NCI-H2107 (cell line): ENCODE results near the gene PLXNA4.

Source experiments
- DNase-seq: peaks from one replicate; lab custom pipeline; 2025; lab: John Stamatoyannopoulos, UW

Gene PLXNA4

DNA sequence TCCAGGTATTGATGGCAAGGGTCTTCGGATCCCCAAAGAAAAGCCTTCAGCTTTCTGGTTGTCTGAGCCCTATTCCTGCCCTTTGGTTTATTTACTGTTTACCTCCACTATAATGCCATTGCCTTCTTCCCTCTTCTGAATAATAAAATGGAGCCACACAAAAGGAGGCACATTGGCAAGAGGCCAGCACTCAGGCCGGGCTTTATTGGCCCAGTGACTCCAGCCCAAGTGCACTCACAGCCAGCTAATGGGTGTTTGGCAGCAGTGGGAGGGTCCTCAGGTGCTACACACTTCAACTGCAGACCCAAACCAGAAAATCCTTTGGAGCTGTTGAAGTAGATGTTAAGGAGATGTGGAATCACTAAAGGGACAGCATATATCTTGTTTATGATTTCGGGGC is 336.0 kb downstream of the PLXNA4 start:
- no peak for DNase-seq

DNA sequence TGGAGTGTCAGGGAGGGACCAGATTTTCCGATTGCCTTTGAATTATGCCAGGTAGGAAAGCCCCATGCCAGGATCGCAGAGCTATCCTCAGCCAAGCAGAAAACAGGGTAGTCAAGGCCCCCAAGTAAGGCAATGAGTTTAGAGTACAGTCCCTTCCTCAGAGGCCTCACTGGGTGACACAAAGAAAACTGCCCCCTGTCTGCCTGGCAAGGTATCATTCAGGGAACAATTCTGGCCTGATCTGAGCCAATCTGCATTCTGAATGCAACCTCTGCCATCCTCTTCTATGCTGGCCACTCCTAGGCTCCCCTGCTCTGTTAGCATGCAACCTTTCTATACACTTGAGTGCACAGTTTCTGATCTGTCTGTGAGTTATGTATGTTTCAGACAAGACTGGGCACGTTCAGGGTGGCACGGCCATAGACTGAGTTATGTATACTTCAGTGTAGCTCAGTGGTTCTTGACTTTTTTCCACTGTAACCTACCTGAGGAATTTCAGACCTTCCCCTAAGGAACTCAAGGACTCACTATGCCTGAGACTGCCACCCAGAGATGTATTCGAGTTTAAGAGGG is 336.8 kb downstream of the PLXNA4 start:
- DNase-seq = no peak

DNA sequence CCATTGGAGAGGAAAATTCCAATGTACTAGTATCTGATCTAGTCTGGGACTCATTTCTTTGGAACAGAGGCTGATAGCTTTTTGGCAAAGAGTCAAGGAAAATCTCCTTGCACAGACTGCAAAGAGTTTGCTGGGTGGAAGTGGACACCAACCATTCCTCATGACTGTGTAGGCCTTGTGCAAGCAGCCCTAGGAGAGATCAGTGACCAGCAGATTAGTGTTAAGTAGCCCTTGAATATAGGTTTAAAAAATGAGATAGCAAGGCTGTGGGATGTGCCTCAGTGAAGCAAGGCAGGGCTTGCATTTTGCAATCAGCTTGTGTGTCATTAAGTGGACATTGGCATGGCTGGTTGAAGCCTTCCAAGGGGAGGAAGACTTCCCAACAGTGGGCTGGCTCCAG is 341.6 kb downstream of the PLXNA4 start:
- no peak for DNase-seq

DNA sequence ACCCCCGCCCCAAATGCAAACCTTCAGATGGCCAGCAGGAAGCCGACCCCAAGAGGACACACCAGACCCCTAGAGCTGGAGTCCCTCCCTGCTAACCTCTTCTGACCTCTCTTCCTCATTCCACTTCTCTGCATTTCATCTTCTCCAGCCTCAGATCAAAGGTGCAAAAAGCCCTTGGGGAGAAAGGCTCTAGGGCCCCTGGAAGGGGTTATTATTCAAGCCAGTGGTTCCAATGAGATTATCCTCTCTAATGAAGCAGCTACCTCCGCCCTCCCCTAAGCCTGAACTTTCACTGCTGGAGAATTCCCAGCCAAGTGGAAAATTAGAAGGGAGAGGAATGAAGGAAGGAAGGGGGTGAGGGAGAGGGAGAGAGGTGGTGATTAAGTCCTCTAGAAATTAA is 343.9 kb downstream of the PLXNA4 start:
- no peak for DNase-seq

DNA sequence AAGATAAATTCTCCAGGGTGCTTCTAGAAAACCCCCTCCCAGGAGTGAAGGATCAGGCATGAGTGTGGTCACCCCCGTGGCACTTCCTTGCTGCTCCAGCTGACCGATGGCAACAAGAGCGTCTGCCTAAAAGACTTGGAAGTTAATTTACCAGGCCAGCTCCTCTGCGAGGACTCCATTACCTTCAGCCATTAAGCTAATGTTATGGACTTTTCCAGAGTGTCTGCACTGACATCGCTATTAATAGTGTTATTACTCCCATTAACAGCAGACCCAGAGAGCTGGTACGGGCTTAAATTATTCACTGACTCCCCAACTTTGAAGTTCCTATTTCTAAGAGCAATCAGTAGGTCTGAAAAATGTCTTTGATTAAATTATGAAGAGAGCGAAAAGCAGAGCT is 345.8 kb downstream of the PLXNA4 start:
- DNase-seq = no peak

DNA sequence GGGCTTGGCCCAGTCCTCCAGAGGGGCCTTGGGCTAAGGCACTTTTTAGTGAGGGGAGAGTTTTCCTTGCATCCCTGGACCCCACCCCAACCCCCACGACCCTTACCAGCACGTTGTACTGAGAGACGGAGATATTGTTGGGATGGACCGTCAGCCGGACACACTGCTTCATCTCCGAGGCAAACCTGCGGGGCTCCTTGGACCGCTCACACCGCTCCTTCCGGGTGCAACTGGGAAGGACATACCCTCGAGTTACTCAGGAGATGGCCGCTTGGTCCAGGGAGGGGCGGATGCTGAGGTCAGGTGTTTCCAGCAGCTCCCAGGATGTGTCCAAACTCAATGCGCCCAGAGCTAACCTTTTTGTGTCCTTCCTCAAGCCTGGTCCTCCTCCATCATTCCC is 348.0 kb downstream of the PLXNA4 start:
- DNase-seq = no peak

DNA sequence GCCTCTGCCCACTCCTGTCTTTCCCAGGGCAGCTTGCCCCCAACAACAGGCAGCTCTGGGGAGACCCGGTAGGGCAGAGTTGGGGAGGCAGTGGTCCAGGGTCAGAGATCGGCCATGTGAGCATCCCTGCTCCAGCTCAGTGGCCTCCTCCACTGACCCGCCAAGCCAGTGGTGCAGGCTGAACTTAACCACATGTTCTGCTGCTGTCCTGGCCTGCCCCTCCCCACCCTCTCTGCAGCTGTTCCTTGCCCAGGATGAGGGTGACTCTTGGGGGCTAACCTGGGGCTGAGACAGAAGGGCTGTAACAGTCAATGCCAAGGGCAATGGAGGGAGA is 349.3 kb downstream of the PLXNA4 start:
- no peak for DNase-seq

DNA sequence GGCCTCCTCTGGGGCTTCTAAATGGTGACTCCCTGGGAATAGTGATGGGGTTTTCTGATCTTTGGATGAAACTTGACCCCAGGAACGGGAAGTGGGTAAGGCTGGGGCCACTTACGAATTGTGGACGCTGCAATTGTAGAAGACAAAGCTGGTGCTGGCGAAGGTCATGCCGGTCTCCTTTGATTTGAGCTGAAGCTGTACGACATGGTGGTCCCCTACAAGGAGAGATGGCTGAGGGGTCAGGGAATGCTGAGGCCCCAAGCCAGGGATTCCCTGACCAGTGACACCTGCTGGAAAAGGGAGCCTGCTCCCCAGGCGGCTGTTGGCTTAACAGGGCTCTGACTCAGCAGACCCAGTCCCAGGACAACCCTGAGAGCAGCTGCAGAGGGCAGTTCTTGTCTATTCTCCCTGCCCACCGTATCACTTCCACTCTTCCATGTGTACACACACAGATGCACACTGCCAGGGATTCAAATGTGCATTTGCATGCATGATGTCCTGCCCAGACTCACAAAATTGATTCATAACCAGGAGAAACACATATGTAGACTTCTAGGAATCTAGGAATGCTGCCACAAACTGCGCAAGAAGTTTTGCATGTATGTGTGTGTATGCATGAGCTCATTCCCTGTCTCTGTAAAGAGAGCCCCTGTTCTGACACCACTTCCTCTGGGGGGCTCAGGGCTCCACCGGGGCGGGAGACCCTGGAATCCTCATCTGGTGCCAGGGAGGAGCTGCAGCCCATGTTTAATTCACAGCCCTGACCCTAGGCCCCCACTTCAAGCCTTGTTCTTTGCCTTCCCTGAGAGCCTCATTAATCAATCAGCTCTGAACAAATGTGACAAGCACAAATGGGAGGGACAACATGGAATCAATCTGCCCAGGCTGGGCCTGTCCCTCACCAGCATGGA is 350.0 kb downstream of the PLXNA4 start:
- no peak for DNase-seq

DNA sequence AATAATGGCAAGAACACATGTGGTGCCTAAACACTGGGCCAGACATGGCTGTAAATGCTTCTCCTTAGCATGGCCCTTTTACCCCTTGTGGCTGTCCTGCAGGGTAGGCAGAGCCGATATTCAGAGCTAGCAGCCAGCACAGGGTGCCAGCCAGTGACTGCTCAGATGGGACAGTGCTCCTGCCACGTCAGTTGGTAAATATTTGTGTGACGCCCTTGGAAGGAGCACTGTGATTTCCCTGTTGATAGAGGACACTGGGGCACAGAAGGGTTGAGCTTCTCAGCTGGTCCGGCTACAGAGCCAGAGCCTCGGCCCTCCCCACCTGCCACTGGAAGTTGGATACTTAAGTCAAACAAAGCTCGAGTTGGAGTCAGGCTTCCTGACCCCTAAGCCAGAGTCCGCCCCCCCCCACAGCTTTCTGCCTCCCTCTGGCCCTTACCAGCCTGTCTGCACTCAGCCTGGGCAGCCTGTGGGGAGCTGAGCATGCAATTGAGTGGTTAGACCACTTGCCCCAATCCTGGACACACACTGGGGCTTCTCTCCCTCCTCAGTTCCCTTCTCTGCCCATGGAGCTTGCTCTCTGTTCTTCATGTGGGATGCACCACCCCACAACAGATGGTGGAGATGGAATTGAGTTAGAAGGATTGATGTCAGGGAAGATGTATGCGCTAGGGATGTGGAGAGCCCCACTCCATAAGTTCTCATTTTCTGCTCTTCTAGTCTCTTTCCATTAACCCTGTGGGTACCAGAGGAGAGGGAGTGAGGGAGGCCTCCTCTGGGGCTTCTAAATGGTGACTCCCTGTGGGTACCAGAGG is 350.8 kb downstream of the PLXNA4 start:
- no peak for DNase-seq

DNA sequence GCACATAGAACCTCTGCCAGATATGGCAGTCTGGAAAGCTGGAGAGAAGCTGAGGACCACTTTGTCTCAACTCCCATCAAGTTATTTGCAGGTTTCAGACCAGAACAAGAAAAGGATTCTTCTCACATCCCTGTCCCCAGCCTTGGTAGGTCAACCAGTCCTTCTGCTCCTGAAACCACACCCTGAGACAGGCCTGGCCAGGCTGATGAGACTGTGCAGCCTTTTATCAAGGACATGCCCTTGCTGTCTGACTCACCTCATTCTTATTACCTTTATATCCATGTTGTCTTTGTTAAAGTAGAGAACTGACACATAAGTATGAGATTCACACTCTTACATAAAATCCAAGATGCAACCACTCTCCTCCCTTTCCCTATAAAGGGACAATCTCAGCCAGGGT is 354.9 kb downstream of the PLXNA4 start:
- DNase-seq = no peak

DNA sequence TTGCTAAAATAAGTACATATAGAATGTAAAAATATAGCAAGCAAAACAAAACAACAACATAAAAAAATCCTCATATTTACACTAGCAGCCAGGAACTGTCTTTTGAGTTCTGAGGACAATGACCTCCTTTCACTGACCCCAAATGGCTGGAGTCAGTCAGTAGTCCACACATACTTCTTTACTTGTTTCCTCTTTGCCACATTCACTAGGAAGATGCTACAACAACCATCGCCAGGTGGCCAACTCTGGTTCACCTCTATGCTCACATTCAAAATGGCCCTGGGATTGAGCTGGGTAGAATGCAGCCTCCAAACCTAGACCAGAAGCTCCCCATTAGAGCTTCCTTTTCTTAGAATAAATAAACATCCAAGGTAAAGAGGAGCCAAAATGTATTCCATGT is 356.2 kb downstream of the PLXNA4 start:
- DNase-seq = no peak

DNA sequence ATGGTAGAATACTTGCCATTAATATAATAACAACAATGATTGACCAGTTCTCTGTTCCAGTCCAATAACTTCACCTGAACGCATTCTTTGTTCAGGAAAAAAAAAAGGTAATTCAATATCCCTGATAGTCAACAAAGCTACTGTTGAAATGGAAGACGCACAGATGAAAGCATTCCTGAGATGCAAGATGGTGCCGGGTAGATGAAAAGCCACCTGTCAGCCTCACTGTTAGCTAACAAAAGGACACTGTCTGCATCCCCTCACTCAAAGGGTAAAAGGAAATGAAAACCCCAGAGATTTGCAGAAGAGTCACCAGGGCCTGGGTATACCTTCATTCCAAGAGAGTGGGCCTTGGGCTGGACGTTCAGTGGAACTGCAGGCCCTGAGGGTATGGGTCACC is 357.4 kb downstream of the PLXNA4 start:
- no peak for DNase-seq

DNA sequence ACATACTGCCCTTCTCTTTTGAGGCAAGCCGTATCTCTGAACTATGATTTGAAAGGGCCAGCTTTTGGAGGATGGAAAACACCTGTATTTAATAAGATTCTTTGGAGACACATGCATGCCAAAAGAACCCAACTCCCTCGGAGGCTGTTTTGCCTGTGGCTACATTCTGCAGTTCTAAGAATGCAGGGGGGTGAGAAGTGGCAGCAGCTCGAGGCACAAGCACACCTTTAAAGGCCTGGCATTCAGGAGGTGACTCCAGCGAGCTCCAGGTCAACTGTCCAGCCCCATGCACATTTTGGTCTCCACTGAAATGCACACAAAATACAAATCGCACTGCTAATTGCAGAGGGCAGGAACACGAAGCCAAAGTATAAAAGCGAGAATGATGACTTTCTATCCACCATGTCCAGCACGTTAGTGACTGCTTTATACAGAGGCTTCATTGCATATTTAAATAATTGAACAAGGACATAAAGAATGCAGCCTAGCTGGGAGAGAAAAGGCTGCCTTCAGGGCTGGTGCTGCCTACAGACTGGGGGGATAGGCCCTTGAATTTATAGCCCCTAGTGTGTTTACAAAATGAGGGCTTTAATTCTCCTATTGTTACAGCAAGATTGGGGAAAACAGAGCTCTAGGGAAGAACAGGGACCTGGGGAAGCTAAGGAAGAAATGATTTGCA is 359.3 kb downstream of the PLXNA4 start:
- DNase-seq = no peak

DNA sequence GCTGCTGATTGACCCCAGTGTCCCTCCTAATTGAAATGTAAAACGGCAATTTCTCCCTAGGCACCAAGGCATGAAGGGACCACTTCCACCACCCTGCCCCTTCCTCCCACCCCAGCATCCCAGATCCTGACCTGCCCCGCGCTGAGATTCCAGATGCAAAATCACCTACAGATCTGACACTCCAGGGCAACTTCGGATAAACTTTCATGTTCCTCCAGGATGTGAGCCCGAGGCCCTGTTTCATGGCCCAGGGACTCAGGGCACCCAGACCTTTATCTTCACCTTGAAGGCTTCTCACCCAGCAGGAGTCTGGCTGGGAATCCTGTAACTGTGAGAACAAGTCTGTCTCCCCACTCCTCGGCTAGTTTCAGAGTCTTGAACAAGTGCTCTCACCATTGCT is 361.8 kb downstream of the PLXNA4 start:
- DNase-seq = no peak

DNA sequence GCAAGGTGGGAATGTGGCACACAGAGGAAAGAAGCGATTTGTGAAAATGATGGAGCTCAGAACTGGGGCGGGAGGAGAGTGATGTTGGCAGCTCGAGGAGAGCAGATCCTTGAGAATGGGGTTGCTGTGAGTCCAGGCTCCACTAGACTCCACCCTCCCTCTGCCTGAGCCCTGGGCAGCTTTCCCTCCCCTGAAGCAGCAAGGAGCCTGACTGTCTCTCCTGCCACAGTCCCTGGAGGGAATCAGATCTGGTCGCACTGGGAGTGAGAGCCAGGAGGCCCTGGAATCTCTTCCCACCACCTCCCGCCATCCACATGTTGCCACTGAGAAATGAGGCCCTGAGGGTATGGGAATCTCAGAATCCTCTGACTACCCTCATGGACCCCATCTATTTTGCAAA is 362.7 kb downstream of the PLXNA4 start:
- no peak for DNase-seq

DNA sequence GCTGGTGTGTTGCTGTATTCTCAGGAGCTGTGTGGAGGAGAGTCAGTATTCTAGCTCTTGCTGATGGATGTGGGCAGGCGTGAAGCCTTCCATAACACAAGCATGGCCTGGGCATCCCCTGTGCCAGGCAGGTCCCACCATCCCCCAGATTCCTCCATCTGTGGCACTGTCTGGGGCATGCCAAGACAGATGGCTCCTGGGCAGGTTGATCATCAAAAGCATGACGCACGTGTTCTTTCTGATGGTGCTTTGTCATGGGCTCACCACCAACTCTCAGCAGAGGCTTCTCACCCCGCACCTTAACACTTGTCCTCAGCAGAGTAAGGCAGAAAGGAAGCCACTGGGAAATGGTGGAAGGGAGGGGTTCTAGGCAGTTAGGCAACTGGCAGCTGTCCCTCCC is 364.3 kb downstream of the PLXNA4 start:
- DNase-seq = no peak

DNA sequence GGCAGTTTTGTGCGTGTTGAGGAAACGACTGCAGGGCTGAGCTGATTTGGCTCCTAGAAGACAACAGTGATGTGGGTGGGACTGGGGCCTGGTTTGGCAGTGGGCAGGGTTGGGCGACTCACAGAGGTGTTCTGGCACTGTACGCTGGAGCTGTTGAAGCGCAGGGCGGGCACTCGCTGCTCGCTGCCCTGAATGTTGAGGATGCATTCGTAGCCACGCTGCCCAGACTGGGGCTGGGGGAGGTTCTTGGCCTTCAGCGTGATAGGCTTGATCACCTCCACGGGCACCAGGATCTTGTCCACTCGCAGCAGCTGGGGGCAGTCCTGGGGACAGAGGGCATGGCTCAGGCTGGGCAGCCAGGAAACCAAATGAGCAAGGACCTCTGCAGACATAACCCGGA is 365.4 kb downstream of the PLXNA4 start:
- DNase-seq = no peak

DNA sequence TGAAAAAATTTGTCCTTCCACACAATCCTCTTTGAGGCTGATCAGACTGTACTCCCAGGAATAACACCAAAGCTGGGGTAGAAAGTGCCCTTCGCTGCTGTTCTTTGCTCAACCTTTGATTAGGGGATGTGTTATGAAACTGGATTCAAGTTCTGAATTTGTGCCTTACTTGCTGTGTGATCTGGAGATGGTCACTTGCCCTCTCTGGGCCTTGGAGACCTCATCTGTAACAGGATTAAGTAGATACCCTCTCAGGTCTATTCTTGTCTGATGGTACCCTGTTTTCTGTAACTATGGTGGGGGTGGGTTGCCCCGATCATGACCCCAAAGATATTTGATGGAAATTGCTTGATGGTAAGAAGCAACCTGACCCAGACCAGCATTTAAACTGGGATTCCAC is 368.5 kb downstream of the PLXNA4 start:
- no peak for DNase-seq

DNA sequence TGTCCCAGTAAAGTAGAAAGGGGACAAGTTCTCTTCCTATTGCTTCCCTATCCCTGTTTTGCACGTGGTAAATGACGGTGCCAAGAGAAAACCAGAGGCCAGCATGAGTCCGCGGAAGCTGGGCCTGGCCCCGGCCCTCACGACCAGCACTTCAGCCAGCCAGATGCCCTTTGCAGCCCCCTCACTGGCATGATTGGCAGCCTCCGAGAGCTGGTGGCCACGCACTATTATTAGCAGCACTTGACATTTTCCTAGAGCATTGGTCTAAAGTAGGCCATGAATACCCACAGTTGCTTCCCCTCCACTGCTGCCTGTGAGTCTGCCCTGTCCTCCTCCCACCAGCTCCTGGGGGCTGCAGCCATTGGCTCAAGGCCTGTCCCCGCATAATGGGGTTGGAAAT is 369.1 kb downstream of the PLXNA4 start:
- DNase-seq = no peak

DNA sequence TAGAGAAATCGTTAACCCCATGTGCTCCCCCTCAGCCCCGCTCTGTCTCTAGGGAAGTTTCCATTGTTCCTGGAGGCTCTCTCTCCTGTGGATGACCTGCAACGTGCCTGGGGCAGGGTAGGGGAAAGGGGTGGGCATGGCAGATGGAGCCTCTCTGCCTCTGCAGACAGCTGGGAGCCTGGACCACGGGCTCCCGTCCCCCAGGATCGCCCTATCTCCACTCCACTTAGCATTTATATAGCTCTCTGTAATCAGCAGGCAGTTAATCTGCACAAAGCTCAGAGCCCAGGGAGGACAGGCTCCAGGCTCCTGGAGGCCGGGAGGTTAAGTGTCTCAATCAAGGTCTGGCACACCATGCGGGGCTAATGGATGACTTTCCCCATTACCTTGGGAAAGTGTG is 369.7 kb downstream of the PLXNA4 start:
- no peak for DNase-seq

DNA sequence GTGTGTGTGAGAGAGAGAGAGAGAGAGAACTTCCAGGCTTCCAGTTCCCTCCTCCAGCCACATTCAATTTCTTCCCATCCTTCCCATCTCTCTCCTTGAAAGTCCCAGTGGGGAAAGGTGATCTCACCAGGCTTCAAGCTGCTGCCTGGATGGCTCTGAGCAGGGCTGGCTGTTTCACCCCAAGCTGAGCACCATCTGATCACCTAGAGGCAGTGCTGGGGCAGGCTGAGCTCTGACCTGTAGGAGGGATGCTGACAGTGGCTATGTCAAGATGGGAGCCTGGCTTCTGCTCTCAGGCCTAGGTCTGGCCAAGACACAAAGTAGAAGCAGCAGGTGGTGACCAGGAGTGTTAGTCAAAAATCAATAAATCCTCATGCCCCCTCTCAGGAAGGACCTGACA is 370.8 kb downstream of the PLXNA4 start:
- no peak for DNase-seq

DNA sequence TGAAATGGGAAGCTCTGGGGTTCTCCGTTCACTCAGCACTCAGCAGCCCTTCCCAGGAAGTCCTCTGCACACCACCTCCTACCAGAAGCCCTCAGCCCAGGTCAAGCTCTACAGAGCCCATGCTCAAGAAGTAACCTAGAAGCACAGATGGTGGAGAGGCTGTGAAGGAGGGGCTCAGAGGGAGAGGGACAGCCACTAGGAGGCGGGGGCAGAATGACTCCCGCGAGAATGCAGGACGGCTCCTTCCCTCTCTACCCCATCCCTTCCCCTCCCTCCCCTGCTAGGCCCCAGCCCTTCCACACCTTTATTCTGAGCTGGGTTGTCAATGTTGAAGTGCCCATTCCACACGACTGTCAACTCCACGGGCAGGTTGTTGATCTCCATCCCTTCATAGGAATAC is 373.2 kb downstream of the PLXNA4 start:
- DNase-seq = no peak

DNA sequence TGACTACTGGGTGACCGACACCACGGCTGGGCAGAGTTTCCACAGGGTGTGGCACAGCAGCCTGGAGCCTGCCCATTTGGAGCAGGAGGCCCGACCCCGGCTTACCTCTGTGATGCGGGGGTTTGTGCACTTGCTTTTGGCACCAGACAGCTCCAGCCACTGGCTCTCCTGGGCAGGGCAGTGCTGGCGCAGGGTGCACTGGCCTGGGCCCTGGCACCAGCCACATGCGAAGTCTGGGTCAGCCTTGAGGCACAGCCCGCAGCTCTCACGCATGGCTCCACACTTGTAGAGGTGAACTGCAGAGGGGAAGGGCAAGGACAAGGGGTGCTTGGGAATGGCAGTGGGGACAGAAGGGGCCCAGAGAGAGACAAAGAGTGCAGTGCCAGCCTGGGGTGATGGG is 373.7 kb downstream of the PLXNA4 start:
- DNase-seq = no peak
